Spleen (tissue), 11 donors: ENCODE measurements around the gene B9D1. TPM values are rescaled to one million over a fixed set of nuclear protein-coding genes. Genes with fewer than 3 reads are reported as not detected.

Experiments
- DNase-seq: peaks from one replicate; pipeline ENCODE4 v3.0.0-alpha.2; 2020
- H3K27ac ChIP-seq, 8 donors: fragments of 200-600 bp; sonication (generic) in 7 of 8; 1 replicate in 4 of 8; 2 replicates in 4 of 8; pipeline versions ENCODE4 v1.5.0 to v1.8.0; 2016 to 2021; ENCODE audit warnings: inconsistent platforms in 4 of 8, mild to moderate bottlenecking in 4 of 8, moderate library complexity in 1 of 8
- H3K27me3 ChIP-seq, 7 donors: fragments of 200-600 bp; sonication (generic) in 6 of 7; replicated peaks in 1 of 7; 1 replicate in 4 of 7; 2 replicates in 3 of 7; pipeline versions ENCODE4 v1.5.0 to v1.8.0; 2016 to 2021; ENCODE audit warnings: inconsistent platforms in 3 of 7, mild to moderate bottlenecking in 1 of 7
- H3K36me3 ChIP-seq, 6 donors: fragments of 200-600 bp; sonication (generic) in 5 of 6; 1 replicate in 4 of 6; 2 replicates in 2 of 6; pipeline versions ENCODE4 v1.5.0 to v1.8.0; 2016 to 2021; ENCODE audit warnings: inconsistent platforms in 2 of 6
- H3K4me1 ChIP-seq, 6 donors: fragments of 200-600 bp; sonication (generic) in 5 of 6; 1 replicate in 3 of 6; 2 replicates in 3 of 6; pipeline versions ENCODE4 v1.5.0 to v1.8.0; 2016 to 2021; ENCODE audit warnings: inconsistent platforms in 3 of 6
- H3K4me3 ChIP-seq, 8 donors: fragments of 200-600 bp; sonication (generic) in 7 of 8; 1 replicate in 4 of 8; 2 replicates in 4 of 8; pipeline versions ENCODE4 v1.5.0 to v1.8.0; 2016 to 2021; ENCODE audit warnings: inconsistent platforms in 4 of 8, mild to moderate bottlenecking in 4 of 8, moderate library complexity in 2 of 8
- H3K9me3 ChIP-seq, 8 donors: fragments of 200-600 bp; sonication (generic) in 7 of 8; 1 replicate in 4 of 8; 2 replicates in 4 of 8; pipeline versions ENCODE4 v1.5.0 to v1.8.0; 2016 to 2021; ENCODE audit warnings: inconsistent platforms in 4 of 8
- CTCF ChIP-seq, 11 experiments: fragments of 200-600 bp in 7 of 11; fragments of 450-650 bp in 4 of 11; sonication (generic) in 4 of 11; IDR thresholded peaks in 8 of 11; conservative IDR thresholded peaks in 3 of 11; 1 replicate in 7 of 11; 2 replicates in 4 of 11; pipeline versions ENCODE4 v1.4.0 to v1.8.0; 2016 to 2021; ENCODE audit warnings: antibody characterized with exemption in 11 of 11, inconsistent platforms in 4 of 11, mild to moderate bottlenecking in 1 of 11
- POLR2A ChIP-seq, 3 donors: fragments of 450-650 bp; IDR thresholded peaks; one replicate each; pipeline ENCODE4 v1.5.1; 2017; ENCODE audit warnings: antibody characterized with exemption in 3 of 3, mild to moderate bottlenecking in 1 of 3
- POLR2AphosphoS5 ChIP-seq, 3 donors: sonication (generic); formaldehyde crosslinking; IDR thresholded peaks; one replicate each; pipeline ENCODE4 v1.5.1; 2017; ENCODE audit warnings: antibody characterized with exemption in 3 of 3
- WGBS, 5 donors: extraction: QIAGEN DNeasy Blood & Tissue Kit in 3 of 5; methylation state at CpG; one replicate each; pipeline versions ENCODE4 v1.1.5 to v1.1.7; 2013 to 2018; 5-methylcytosine and 5-hydroxymethylcytosine counted together
- intact Hi-C: fragments of 100-400 bp; cut with DNase I; formaldehyde crosslinking; loops from one replicate; pipeline ENCODE4 v1.15.0; 2023; ENCODE audit warnings: low total_unique reads
- polyA plus RNA-seq, 3 donors: library from polyadenylated mRNA; stranded (reverse); fragments of 200-250 nt; gene quantifications; one replicate each; pipeline ENCODE4 v1.2.1, GENCODE V29; 2013
- total RNA-seq, 7 donors: library from RNA; depleted of rRNA in 3 of 7; stranded (reverse); fragments of >200 nt in 3 of 7; fragmentation: NEBNext Ultra II Directional in 4 of 7; extraction: Animal tissue kit (Norgen Biotek cat#: 25700) in 4 of 7; gene quantifications; one replicate each; pipeline versions ENCODE4 v1.1.0 to v1.2.1, GENCODE V29; 2016 to 2021
- donor health status: healthy with polysubstance abuse.
- donor health status: DM: no; HTN: no; CAD: no; lungs with moderate emphysema.
- donor health status: DM: no; HTN: no; CAD: no.
- donor health status: Bipolar disorder and iron deficiency.
- donor health status: healthy.
- donor health status: DM: no; HTN: no; CAD: no.
- donor health status: DM: yes; HTN: yes; CAD: no.

Gene B9D1
- total and polyA plus RNA-seq, 10 donors = 4.3 to 14.1 (median 7.3) TPM

GRCh38 chr17:19345067-19345460 lies 17.5 kb downstream of the B9D1 start:
- no peak overlapping the region for H3K4me3 ChIP-seq
- H3K36me3 ChIP-seq = no peaks in the 10 kb centered on the region
- peak; percentile 38 for DNase-seq
- H3K9me3 ChIP-seq = no peaks in the 10 kb centered on the region
- no peak overlapping the region for H3K27ac ChIP-seq
- intact Hi-C loops = no loop called here
- peaks cover 0 to 48% (median 7%) of the 10 kb centered on the region in 6 donors for H3K4me1 ChIP-seq
- WGBS, 5 donors = 83 to 95% (median 93%) methylated on average over 7 of the region's 7 CpGs
- no peaks in the 10 kb centered on the region for H3K27me3 ChIP-seq
- TF ChIP-seq CTCF (IDR thresholded peaks at IDR 0.05 in 8 of 11, conservative IDR thresholded peaks at IDR 0.05 in 3 of 11) (no peak), POLR2A (IDR thresholded peaks at IDR 0.05) (no peak), POLR2AphosphoS5 (IDR thresholded peaks at IDR 0.05) (no peak)

GRCh38 chr17:19344311-19345066 lies 18.0 kb downstream of the B9D1 start:
- Histone ChIP-seq H3K27me3 (no peaks in the 10 kb centered on the region), H3K4me1 (peaks cover 0 to 48% (median 7%) of the 10 kb centered on the region in 6 donors), H3K9me3 (no peaks in the 10 kb centered on the region), H3K27ac (no peak overlapping the region), H3K4me3 (no peak overlapping the region), H3K36me3 (no peaks in the 10 kb centered on the region)
- intact Hi-C loops = no loop called here
- whole genome bisulfite sequencing, 5 donors = 80 to 91% (median 82%) methylated on average over 17 to 40 of the region's 40 CpGs
- TF ChIP-seq POLR2A (IDR thresholded peaks at IDR 0.05) (no peak), POLR2AphosphoS5 (IDR thresholded peaks at IDR 0.05) (peak in 2 of 3 donors; percentile 8 to 38)
- DNase-seq = peak; percentile 68

GRCh38 chr17:19343671-19344151 lies 18.8 kb downstream of the B9D1 start:
- Histone ChIP-seq H3K9me3 (no peaks in the 10 kb centered on the region), H3K36me3 (no peaks in the 10 kb centered on the region), H3K4me1 (peaks cover 0 to 48% (median 7%) of the 10 kb centered on the region in 6 donors), H3K4me3 (no peak overlapping the region), H3K27me3 (no peaks in the 10 kb centered on the region), H3K27ac (no peak overlapping the region)
- intact Hi-C loops = no loop called here
- 77 to 96% (median 86%) methylated on average over 10 to 13 of the region's 13 CpGs for WGBS, 5 donors
- TF ChIP-seq CTCF (IDR thresholded peaks at IDR 0.05 in 8 of 11, conservative IDR thresholded peaks at IDR 0.05 in 3 of 11) (no peak), POLR2A (IDR thresholded peaks at IDR 0.05) (no peak), POLR2AphosphoS5 (IDR thresholded peaks at IDR 0.05) (no peak)
- peak; percentile 64 for DNase-seq

- H3K27ac ChIP-seq = no peak overlapping the region
- intact Hi-C loops = no loop called here
- peaks cover 0 to 53% (median 9%) of the 10 kb centered on the region in 6 donors for H3K4me1 ChIP-seq
- TF ChIP-seq POLR2AphosphoS5 (IDR thresholded peaks at IDR 0.05) (no peak), POLR2A (IDR thresholded peaks at IDR 0.05) (no peak), CTCF (IDR thresholded peaks at IDR 0.05 in 8 of 11, conservative IDR thresholded peaks at IDR 0.05 in 3 of 11) (no peak)
- no peak overlapping the region for H3K4me3 ChIP-seq
- 83 to 94% (median 85%) methylated on average over 3 to 7 of the region's 7 CpGs for WGBS, 5 donors
- H3K9me3 ChIP-seq = no peaks in the 10 kb centered on the region
- no peaks in the 10 kb centered on the region for H3K27me3 ChIP-seq
- DNase-seq = no peak
- no peaks in the 10 kb centered on the region for H3K36me3 ChIP-seq
Observed at GRCh38 chr17:19343256-19343630, 19.3 kb downstream of the B9D1 start.
